GM18507 (cell line): ENCODE data around the gene MEX3B.

Experiments
- DNase-seq: peaks from one replicate; pipeline ENCODE4 v3.0.0; 2011; ENCODE audit warnings: low read depth; ENCODE audit not compliant: insufficient read length; ENCODE audit errors: extremely low spot score
- FAIRE-seq: peaks from 2 replicates; lab custom pipeline; 2011; peaks lifted over from hg19 to GRCh38; lab: Jason Lieb, UNC

Gene MEX3B

GRCh38 chr15:82045892-82046665 is at the start of gene MEX3B:
TSS of gene MEX3B (minus strand) at chr15:82046018. CDS start at chr15:82045705, 313 bp downstream.
- DNase-seq (peak; percentile 81), FAIRE-seq (peak; percentile 86)

GRCh38 chr15:82093774-82094211 is 48.0 kb upstream of the MEX3B start:
- DNase-seq (no peak), FAIRE-seq (no peak)

DNA sequence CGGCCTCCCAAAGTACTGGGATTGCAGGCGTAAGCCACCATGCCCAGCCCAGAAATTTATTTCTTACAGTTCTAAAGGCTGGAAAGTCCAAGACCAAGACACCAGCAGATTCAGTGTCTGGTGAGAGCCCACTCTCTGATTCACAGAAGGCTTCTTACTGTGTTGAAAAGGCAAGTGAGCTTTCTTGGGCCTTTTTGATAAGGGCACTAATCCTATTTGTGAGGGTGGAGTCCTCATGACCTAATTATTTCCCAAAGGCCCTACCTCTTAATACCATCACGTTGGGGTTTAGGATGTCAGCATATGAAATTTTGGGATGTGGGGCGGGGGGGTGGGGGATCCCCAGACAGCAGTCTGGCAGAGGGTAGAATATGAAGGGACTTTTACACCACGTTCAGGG is 47.5 kb upstream of the MEX3B start:
- FAIRE-seq = no peak

DNA sequence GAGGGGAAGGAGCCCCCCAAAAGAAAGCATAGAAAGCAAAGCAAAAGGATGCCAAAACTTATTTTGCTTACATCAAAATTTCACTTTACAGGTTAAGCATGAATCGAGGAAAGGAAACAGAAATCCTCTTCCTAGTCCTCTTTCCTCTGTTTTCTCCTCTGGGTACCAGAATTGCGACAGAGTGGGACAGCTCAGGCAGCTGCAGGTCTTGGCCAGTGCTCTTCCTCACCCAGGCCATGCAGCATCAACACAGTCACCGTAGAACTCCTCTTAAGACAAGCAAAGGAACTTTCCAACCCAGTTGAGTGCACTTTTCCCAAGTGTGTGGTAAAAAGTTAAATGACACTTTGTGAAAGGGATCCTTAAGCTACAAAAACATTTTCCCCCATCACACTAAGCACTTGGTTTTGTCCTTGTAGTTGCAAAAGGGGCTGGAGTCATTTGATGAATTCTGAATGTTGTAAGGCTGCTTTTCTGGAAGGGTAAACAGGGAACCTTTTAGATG is 45.9 kb upstream of the MEX3B start:
- DNase-seq = no peak
- FAIRE-seq = no peak

More for the DNA sequence above, 47.5 kb upstream of the MEX3B start:
- DNase-seq = no peak

GRCh38 chr15:82086243-82086995 is 40.6 kb upstream of the MEX3B start:
- DNase-seq (no peak), FAIRE-seq (no peak)

GRCh38 chr15:82081914-82082762 is 36.3 kb upstream of the MEX3B start:
- no peak for FAIRE-seq
- DNase-seq = no peak

DNA sequence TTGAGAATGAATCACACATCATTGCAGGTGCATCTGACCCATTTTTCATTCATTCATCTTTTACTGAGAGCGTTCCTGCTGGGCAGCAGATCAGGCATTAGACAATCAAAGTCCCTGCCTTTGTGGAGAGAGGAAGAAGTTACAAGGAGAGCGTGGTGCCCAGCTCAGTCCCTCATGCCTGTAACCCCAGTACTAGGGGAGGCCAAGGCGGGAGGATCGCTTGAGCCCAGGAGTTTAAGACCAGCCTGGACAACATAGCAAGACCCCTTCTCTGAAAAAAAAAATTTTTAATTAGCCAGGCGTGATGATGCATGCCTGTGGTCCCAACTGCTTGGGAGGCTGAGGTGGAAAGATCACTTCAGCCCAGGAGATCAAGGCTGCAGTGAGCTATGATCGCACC is 35.0 kb upstream of the MEX3B start:
- no peak for DNase-seq
- FAIRE-seq = no peak

GRCh38 chr15:82079736-82080135 is 33.9 kb upstream of the MEX3B start:
- FAIRE-seq (no peak), DNase-seq (no peak)

- DNase-seq (no peak), FAIRE-seq (no peak)
Measured at GRCh38 chr15:82074610-82075009, 28.8 kb upstream of the MEX3B start.

DNA sequence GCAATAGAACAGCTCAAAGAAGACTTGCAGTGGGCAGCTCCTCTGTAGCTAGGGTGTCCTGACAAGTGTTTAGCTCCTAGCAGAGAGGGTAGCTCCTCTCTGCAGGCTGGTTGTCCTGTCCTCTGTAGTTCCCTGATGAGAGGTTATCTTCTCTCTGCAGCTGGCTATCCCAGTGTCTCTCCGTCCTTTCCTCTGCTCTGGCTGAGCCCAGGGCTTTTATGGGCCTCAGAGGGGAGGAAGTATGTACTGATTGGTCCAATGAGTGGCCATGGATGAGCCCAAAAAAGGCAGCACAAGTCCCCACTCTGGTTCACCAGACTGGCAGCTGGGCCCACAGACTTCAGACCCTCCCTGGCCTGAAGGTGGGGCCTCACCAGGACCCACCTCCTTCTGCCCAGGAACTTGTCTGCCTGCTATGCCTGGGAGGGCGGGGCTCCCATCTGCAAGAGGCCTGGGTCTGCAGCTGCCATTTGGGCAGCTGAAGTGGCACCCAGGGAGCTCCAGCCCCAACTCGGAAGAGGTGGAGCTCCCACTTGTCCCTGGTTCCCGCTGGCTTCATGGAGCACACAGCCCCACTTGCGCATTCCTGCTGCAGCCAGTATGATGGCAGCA is 27.2 kb upstream of the MEX3B start:
- FAIRE-seq (no peak), DNase-seq (no peak)

GRCh38 chr15:82066455-82066854 is 20.6 kb upstream of the MEX3B start:
- no peak for FAIRE-seq
- no peak for DNase-seq

DNA sequence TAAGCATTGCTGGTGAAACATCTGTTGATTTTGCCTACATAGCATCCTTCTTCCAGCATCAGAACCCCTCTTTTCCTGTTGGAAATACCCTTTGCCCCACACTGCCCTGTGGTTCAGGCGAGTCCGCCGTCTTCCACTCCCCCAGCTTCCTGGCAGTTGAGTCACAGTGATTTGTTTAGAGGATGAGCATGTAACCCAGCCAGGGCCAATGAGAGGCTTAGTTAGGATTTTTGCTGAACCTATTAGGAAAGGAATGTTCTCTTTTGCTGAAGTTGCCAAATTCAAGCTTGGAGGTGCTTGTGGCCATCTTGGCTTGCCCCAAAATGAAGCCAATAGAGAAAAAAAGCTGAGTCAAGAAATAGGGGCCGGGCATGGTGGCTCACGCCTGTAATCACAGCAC is 19.0 kb upstream of the MEX3B start:
- FAIRE-seq = no peak
- DNase-seq = no peak

DNA sequence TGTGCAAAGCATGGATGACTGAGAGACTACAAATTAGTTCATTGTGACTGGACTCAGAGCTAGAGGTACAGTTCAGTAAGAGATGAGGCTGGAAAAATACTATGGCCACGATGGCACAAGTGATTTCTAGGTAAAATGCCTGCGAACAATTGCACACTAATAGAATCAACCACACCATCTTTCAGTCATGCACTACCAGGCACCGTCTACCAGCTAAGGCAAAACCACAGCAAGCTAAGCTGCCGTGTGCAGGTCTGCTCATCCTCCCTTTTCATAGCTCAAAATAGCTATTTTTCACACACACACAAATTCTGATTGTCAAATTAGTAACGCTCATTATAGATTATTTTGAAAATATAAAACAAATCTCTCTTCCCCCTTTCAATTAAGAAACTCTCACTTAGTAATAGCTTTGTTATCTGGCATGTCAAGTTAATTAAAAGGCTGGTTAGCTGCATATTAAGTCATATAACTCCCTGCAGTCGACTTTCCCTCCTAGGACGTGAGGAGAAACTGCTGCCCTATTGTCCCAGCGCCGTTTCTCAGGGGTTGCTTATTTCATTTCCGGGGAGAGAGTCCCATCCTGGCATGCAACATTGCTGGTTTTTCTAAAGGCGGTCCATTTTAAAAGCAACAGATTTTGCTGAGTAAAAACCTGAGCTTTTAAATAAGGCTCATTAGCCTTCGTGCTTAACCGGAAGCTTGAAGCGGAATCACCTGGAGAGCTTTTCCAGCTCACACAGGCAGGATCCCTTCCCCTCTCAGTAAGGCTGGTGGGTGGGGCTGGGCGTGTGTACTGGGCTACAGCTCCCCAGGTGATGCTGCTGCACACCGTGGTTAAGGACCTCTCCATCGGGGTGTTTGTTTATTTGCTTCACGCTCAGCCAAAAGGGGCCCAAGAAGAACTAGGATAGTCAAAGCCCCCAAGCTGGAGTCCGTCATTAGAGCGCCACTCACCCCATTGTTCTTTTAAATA is 16.9 kb upstream of the MEX3B start:
- no peak for FAIRE-seq
- DNase-seq = no peak

GRCh38 chr15:82060817-82061216 is 15.0 kb upstream of the MEX3B start:
- FAIRE-seq (no peak), DNase-seq (no peak)

DNA sequence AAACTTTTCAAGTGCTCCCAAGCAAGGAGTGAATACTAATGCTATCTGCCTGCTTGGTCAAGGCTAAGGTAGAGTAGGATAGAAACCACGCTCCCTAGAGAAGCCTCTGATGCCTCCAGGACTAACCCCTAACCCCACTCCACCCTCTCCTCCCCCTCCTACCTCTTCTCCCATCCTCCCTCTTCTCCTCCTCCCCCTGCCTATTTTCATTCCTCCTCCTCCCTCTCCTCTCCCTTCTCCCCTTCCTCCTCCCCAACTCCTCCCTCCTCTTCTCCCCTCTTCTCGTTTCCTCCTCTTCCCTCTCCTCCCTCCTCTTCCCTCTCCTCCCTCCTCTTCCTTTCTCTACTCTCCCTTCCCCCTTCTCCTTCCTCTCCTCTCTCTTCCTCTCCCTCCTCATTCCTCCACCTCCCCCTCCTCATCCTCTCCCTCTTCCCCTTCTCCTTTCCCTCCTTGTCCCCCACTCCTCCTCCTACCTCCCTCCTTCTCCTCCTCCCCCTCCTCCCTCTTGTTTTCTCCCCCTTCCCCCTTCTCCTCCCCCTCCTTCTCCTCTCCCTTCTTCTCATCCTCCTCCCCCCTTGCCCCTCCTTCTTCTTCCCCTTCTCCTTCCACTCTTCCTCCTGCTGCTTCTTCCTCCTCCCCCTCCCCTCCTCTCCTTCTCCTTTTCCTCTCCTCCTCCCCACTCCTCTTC is 12.8 kb upstream of the MEX3B start:
- DNase-seq (no peak), FAIRE-seq (no peak)

- FAIRE-seq (no peak), DNase-seq (no peak)
Measured at GRCh38 chr15:82058026-82058425, 12.2 kb upstream of the MEX3B start.

DNA sequence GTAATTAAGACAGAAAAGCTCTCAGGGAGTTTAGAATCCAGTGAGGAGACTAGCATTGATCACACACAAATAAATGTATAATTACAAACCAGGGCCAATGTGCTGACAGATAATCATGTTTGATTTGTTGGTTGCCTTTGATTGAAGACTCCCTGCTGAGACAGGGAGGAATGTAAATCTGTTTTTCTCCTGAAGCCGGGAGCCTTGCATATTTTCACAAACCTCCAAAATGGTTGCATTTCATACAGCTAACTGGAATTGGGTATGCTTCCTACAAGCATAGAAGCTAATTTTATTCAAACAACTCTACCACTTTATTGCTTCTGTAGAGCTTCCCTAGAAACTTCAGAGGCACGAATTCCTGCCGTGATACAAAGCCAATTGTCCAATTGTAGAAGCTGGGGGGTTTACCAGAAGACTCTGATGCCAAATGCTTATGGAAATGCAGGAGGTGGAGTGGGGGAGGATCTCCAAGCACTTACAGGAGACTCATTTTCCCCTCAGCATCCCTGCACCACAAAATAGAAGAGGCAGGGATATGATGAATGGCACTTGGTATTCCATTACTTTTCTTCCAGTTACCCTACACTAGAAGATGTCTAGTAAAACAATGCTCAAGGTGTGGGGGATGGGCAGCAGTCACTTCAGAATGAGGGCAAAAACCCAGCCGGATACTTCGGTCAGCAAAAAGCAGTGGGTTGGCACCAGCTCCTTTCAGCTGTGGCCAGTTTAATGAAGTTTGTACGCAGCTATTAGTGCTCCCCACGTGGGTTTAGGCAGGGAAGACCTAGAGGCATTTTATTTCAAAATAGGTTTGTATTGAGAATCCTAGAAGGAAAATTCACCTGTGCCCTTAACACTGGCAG is 11.4 kb upstream of the MEX3B start:
- no peak for FAIRE-seq
- DNase-seq = no peak
